ENCODE results near the gene SLC16A10.

Gene SLC16A10

DNA sequence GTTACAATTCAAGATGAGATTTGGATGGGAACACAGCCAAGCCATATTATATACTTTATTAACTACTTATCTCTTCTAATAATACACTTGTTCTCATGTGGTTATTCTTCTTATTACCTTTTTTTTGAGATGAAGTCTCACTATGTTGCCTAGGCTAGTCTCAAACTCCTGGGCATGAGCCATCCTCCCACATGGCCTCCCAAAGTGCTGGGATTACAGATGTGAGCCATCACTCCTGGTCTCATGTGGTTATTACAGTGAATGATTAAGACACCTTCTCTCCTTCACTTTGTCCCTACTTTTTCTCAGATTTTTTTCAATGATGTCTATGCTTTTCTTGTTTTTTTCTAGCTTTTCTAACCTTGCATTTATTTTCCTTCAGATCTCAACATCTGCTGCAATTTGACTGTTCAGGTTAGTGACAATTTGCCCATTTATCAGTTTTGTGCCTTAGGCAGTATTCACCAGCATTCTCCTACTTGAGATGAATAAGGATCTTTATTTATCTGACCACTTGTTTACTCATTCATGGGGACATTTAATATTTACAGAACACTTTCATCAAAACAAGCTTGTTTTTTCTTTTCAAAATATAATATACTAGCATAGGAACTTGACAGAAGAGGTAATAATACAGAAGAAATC, 105.7 kb downstream of the SLC16A10 start:
- Histone ChIP-seq H3K36me3 (no peaks in the 10 kb centered on the region), H3K4me1 (ENCODE audit: control insufficient read depth in 1 of 2, insufficient read depth in 1 of 2, low read depth in 1 of 2, low read length in 1 of 2) (no peaks in the 10 kb centered on the region), H3K4me3 (ENCODE audit: low read depth in 1 of 2, low read length in 1 of 2) (no peak overlapping the region), H3K9me3 (no peaks in the 10 kb centered on the region), H3K27me3 (no peaks in the 10 kb centered on the region), H3K27ac (no peak overlapping the region)
- TF ChIP-seq, protein P1, sequence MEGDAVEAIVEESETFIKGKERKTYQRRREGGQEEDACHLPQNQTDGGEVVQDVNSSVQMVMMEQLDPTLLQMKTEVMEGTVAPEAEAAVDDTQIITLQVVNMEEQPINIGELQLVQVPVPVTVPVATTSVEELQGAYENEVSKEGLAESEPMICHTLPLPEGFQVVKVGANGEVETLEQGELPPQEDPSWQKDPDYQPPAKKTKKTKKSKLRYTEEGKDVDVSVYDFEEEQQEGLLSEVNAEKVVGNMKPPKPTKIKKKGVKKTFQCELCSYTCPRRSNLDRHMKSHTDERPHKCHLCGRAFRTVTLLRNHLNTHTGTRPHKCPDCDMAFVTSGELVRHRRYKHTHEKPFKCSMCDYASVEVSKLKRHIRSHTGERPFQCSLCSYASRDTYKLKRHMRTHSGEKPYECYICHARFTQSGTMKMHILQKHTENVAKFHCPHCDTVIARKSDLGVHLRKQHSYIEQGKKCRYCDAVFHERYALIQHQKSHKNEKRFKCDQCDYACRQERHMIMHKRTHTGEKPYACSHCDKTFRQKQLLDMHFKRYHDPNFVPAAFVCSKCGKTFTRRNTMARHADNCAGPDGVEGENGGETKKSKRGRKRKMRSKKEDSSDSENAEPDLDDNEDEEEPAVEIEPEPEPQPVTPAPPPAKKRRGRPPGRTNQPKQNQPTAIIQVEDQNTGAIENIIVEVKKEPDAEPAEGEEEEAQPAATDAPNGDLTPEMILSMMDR (IDR thresholded peaks at IDR 0.05): no peak

DNA sequence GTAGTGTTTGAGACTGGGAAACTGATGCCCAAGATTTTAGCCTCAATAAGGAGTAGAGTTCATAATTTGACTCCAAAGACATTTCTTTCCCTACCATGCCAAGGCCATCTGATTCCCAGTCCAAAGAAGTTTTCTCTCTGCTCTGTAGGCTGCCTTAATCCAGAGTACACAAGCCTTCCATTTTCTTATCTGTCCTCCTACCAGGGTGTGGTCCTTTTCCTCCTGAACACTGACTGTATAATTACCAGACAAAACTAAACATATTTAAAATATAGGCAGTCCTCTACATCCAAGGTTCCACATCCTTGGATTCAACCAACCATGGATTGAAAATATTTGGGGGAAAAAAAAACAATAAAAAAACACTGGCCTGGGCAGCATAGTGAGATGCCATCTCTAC, 108.4 kb downstream of the SLC16A10 start:
- Histone ChIP-seq H3K9me3 (no peaks in the 10 kb centered on the region), H3K27me3 (no peaks in the 10 kb centered on the region), H3K27ac (no peak overlapping the region), H3K36me3 (no peaks in the 10 kb centered on the region), H3K4me1 (ENCODE audit: control insufficient read depth in 1 of 2, insufficient read depth in 1 of 2, low read depth in 1 of 2, low read length in 1 of 2) (no peaks in the 10 kb centered on the region), H3K4me3 (ENCODE audit: low read depth in 1 of 2, low read length in 1 of 2) (no peak overlapping the region)
- TF ChIP-seq, protein P1 (IDR thresholded peaks at IDR 0.05): no peak

- no peaks in the 10 kb centered on the region for H3K9me3 ChIP-seq
- no peak overlapping the region for H3K4me3 ChIP-seq (ENCODE audit: low read depth in 1 of 2, low read length in 1 of 2)
- TF ChIP-seq, protein P1 (IDR thresholded peaks at IDR 0.05): no peak
- no peak overlapping the region for H3K27ac ChIP-seq
- no peaks in the 10 kb centered on the region for H3K4me1 ChIP-seq (ENCODE audit: control insufficient read depth in 1 of 2, insufficient read depth in 1 of 2, low read depth in 1 of 2, low read length in 1 of 2)
- no peaks in the 10 kb centered on the region for H3K36me3 ChIP-seq
- no peaks in the 10 kb centered on the region for H3K27me3 ChIP-seq
These were observed 111.5 kb downstream of the SLC16A10 start for GRCh38 chr6:111198841-111199240.

- H3K4me1 ChIP-seq (ENCODE audit: control insufficient read depth in 1 of 2, insufficient read depth in 1 of 2, low read depth in 1 of 2, low read length in 1 of 2): no peaks in the 10 kb centered on the region
- no peaks in the 10 kb centered on the region for H3K9me3 ChIP-seq
- no peaks in the 10 kb centered on the region for H3K27me3 ChIP-seq
- no peak overlapping the region for H3K27ac ChIP-seq
- TF ChIP-seq, protein P1 (IDR thresholded peaks at IDR 0.05): no peak
- no peak overlapping the region for H3K4me3 ChIP-seq (ENCODE audit: low read depth in 1 of 2, low read length in 1 of 2)
- H3K36me3 ChIP-seq: no peaks in the 10 kb centered on the region
These were observed 112.6 kb downstream of the SLC16A10 start for GRCh38 chr6:111199935-111200334.

- Histone ChIP-seq H3K4me3 (ENCODE audit: low read depth in 1 of 2, low read length in 1 of 2) (no peak overlapping the region), H3K9me3 (no peaks in the 10 kb centered on the region)
- TF ChIP-seq, protein P1 (IDR thresholded peaks at IDR 0.05): no peak
These were observed 113.3 kb downstream of the SLC16A10 start for GRCh38 chr6:111200350-111201243.

More at GRCh38 chr6:111200350-111201243, 113.3 kb downstream of the SLC16A10 start:
- Histone ChIP-seq H3K36me3 (no peaks in the 10 kb centered on the region), H3K27me3 (no peaks in the 10 kb centered on the region), H3K4me1 (ENCODE audit: control insufficient read depth in 1 of 2, insufficient read depth in 1 of 2, low read depth in 1 of 2, low read length in 1 of 2) (no peaks in the 10 kb centered on the region), H3K27ac (no peak overlapping the region)
